GM12891 (cell line): ENCODE results near the gene CRIM1.

Experiments used
- POLR2A ChIP-seq: IDR thresholded peaks from 2 replicates; pipeline ENCODE4 v1.6.1; 2011; ENCODE audit warnings: low read depth, low read length, control low read depth
- POLR2AphosphoS5 ChIP-seq: IDR thresholded peaks from 2 replicates; pipeline ENCODE4 v1.6.1; 2011; ENCODE audit warnings: low read depth, low read length, control low read depth
- SPI1 ChIP-seq: IDR thresholded peaks from 2 replicates; pipeline ENCODE4 v1.6.1; 2011; ENCODE audit warnings: low read depth, low read length, control low read depth
- TAF1 ChIP-seq: IDR thresholded peaks from 2 replicates; pipeline ENCODE4 v1.6.1; 2011; ENCODE audit warnings: low read depth, low read length, control low read depth

DNA sequence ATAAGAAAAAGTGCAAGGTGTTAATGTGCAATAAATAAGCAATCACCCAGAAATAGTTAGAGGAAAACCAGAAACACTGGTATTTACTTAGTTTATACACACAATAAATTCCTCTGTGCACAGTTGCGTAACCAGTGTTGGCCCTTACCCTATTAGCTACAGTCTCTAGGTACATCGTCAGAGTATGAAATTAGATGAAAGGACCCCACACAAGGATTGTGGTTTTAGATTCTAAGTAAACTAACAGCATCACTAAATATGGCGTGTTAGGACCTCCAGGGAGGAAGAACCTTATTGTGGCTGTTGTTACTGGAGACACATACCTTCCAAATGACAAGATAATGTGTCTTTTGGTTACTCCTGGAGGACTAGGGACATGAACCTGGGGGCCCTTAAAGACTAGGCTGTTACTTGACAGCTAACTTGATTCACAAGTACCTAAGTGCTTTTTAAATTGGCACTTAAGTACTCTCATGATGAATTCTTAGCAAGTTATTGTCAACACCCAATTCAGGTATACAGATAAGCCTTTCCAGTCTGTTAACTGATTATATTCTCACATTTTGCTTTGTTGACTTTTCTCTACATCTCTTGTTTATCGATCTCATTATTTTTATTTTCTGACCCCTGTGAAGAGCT lies 127.1 kb downstream of the CRIM1 start:
- TF ChIP-seq SPI1 (no peak), POLR2AphosphoS5 (no peak), POLR2A (no peak), TAF1 (no peak)
